Aortic smooth muscle cell (primary cell): ENCODE results near the gene GK2. TPM values are rescaled to one million over a fixed set of nuclear protein-coding genes. Genes with fewer than 3 reads are reported as not detected.

Experiments
- total RNA-seq: library from RNA; depleted of rRNA; stranded (reverse); fragments of >200 nt; gene quantifications from 2 replicates; pipeline ENCODE4 v1.2.3, GENCODE V29; 2014

The GK2 gene
- not detected in 2 replicates for total RNA-seq

DNA sequence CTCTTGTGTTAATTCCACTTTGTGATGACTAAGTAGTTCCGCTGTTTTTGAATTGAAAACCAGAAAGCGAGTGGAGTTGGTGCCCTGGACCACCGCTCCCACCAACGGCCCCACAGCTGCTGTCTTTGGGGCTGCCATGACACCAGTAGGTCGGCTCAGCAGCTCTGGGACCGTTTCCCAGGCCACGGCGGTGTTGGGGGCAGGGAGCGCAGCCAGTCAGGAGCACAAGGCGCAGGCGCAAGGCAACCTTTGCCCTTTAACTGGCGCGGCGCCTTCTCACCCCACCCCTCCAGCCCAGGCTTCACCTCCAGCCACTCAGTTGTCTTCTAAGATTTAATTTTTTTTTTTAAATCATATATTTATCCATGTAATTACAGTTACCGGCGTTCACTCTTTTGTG is at the start of gene GK2:
Gene GK2 (minus strand): TSS at position 166 of the 400 bp plus-strand sequence. CDS start 28 bp downstream, at position 138.

Other genes starting within 250 kb of the GK2 start
- gene NAA11, start 82.2 kb downstream of the GK2 start, total RNA-seq, result 0.06 TPM in 1 of 2 replicates, not detected in the other